MM.1S (cell line): Measurements from ENCODE around the gene MCTP2.

ENCODE experiments used
- CTCF ChIP-seq: fragments of 300-600 bp; sonication (generic); IDR thresholded peaks from 2 replicates; pipeline ENCODE4 v1.5.1; 2016; ENCODE audit warnings: antibody characterized with exemption, low read length, mixed read lengths
- EZH2 ChIP-seq: fragments of 300-600 bp; sonication (generic); optimal IDR thresholded peaks from 2 replicates; pipeline ENCODE3; 2017; ENCODE audit warnings: low read depth, mild to moderate bottlenecking, antibody characterized with exemption, low read length, mixed read lengths
- EZH2phosphoT487 ChIP-seq: fragments of 300-600 bp; sonication (generic); IDR thresholded peaks from 2 replicates; pipeline ENCODE4 v1.6.1; 2018; ENCODE audit warnings: antibody characterized with exemption, low read length

- TF ChIP-seq CTCF (no peak), EZH2phosphoT487 (no peak), EZH2 (no peak)
Measured at GRCh38 chr15:94446441-94446840, 215.1 kb downstream of the MCTP2 start.
